MCF 10A (cell line): Measurements from ENCODE around the gene SLC26A8. TPM values are rescaled to one million over a fixed set of nuclear protein-coding genes. Genes with fewer than 3 reads are reported as not detected.

Experiments used
- BruUV-seq: library from RNA; stranded (reverse); fragments of 400-500 nt; replicated peaks from 2 replicates; lab custom pipeline; 2021; lab: Mats Ljungman, UMichigan
- CTCF ChIA-PET: fragments of 300-600 bp; sonication (Branson Sonifier 250); formaldehyde crosslinking; extraction: SDS; loops from one replicate; lab custom pipeline; 2021; ENCODE audit warnings: antibody characterized with exemption, inconsistent platforms; lab: Yijun Ruan, JAX
- POLR2A ChIA-PET: fragments of 300-600, 350-650 bp; sonication (Branson Sonifier 250); formaldehyde crosslinking; extraction: SDS; loops from one replicate; lab custom pipeline; 2020; ENCODE audit warnings: antibody characterized with exemption, inconsistent platforms; lab: Yijun Ruan, JAX
- DNase-seq: peaks from one replicate; pipeline ENCODE4 v3.0.0-alpha.2; 2018; ENCODE audit not compliant: unreplicated experiment
- H3K27ac Mint-ChIP-seq: one replicate; pipeline ENCODE4 v1.8.0; 2022; ENCODE audit warnings: mild to moderate bottlenecking, low read depth, mixed read lengths; ENCODE audit not compliant: unreplicated experiment
- H3K27me3 Mint-ChIP-seq: one replicate; pipeline ENCODE4 v1.8.0; 2022; ENCODE audit warnings: mixed read lengths; ENCODE audit not compliant: insufficient read depth, unreplicated experiment
- H3K36me3 Mint-ChIP-seq: one replicate; pipeline ENCODE4 v1.8.0; 2022; ENCODE audit warnings: mild to moderate bottlenecking, moderate library complexity, mixed read lengths; ENCODE audit not compliant: insufficient read depth, unreplicated experiment
- H3K4me1 Mint-ChIP-seq: one replicate; pipeline ENCODE4 v1.8.0; 2022; ENCODE audit warnings: mixed read lengths; ENCODE audit not compliant: insufficient read depth, unreplicated experiment
- H3K4me3 Mint-ChIP-seq: one replicate; pipeline ENCODE4 v1.8.0; 2022; ENCODE audit warnings: mild to moderate bottlenecking, moderate library complexity, mixed read lengths; ENCODE audit not compliant: unreplicated experiment
- H3K9me3 Mint-ChIP-seq: one replicate; pipeline ENCODE4 v1.8.0; 2022; ENCODE audit warnings: mixed read lengths; ENCODE audit not compliant: unreplicated experiment
- intact Hi-C: fragments of 100-400 bp; cut with micrococcal nuclease; formaldehyde crosslinking; loops from 2 replicates; pipeline ENCODE4 v1.14.1; 2022
- total RNA-seq: library from RNA; stranded (reverse); gene quantifications from 2 replicates; pipeline ENCODE4 v1.2.3, GENCODE V29; 2022
- TF ChIP-seq, protein P1 (sequence below): fragments of 200-600 bp; IDR thresholded peaks from one replicate; pipeline ENCODE4 v1.8.0; 2022; ENCODE audit warnings: antibody characterized with exemption, mild to moderate bottlenecking; ENCODE audit not compliant: unreplicated experiment

SLC26A8 gene
- total RNA-seq, 1 experiment from 2014 or later: not detected

DNA sequence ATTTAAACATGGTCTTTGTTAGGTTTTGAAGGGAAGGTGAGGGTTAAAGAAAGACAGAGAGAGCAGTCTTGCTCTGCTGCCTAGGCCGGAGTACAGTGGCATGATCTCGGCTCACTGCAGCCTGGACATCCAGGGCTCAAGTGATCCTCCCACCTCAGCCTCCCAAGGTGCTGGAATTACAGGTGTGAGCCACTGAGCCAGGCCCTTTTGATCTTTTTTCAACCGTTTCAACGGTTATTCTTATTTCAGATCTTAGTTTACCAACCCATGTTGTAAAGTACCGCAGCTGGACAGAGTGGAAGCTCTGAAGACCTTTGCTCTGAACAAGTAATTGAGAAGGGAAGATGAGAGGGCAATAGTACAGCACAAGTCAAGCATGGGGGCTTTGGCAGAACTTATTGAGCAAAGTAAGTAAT is 102.3 kb downstream of the SLC26A8 start:
- no peaks in the 10 kb centered on the region for H3K27me3 Mint-ChIP-seq
- ChIA-PET POLR2A (interaction anchor here (0.7 to 3.8 kb wide), 9 partner anchors 7 to 331 kb away, joined by 3 to 54 read pairs (median 5); partner anchors contain the start of gene MAPK14), CTCF (interaction anchor here (0.7 kb wide), 1 partner anchor 1327 kb away, joined by 3 read pairs; no protein-coding TSS in a partner anchor)
- intact Hi-C loops: no loop called here
- TF ChIP-seq, protein P1, sequence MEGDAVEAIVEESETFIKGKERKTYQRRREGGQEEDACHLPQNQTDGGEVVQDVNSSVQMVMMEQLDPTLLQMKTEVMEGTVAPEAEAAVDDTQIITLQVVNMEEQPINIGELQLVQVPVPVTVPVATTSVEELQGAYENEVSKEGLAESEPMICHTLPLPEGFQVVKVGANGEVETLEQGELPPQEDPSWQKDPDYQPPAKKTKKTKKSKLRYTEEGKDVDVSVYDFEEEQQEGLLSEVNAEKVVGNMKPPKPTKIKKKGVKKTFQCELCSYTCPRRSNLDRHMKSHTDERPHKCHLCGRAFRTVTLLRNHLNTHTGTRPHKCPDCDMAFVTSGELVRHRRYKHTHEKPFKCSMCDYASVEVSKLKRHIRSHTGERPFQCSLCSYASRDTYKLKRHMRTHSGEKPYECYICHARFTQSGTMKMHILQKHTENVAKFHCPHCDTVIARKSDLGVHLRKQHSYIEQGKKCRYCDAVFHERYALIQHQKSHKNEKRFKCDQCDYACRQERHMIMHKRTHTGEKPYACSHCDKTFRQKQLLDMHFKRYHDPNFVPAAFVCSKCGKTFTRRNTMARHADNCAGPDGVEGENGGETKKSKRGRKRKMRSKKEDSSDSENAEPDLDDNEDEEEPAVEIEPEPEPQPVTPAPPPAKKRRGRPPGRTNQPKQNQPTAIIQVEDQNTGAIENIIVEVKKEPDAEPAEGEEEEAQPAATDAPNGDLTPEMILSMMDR: no peak
- BruUV-seq: no TSS peak
- H3K4me3 Mint-ChIP-seq: peak overlapping the region; percentile 99
- peaks cover 10% of the 10 kb centered on the region for H3K36me3 Mint-ChIP-seq
- DNase-seq: no peak
- H3K4me1 Mint-ChIP-seq: peaks cover 27% of the 10 kb centered on the region
- no peak overlapping the region for H3K27ac Mint-ChIP-seq
- H3K9me3 Mint-ChIP-seq: no peaks in the 10 kb centered on the region

DNA sequence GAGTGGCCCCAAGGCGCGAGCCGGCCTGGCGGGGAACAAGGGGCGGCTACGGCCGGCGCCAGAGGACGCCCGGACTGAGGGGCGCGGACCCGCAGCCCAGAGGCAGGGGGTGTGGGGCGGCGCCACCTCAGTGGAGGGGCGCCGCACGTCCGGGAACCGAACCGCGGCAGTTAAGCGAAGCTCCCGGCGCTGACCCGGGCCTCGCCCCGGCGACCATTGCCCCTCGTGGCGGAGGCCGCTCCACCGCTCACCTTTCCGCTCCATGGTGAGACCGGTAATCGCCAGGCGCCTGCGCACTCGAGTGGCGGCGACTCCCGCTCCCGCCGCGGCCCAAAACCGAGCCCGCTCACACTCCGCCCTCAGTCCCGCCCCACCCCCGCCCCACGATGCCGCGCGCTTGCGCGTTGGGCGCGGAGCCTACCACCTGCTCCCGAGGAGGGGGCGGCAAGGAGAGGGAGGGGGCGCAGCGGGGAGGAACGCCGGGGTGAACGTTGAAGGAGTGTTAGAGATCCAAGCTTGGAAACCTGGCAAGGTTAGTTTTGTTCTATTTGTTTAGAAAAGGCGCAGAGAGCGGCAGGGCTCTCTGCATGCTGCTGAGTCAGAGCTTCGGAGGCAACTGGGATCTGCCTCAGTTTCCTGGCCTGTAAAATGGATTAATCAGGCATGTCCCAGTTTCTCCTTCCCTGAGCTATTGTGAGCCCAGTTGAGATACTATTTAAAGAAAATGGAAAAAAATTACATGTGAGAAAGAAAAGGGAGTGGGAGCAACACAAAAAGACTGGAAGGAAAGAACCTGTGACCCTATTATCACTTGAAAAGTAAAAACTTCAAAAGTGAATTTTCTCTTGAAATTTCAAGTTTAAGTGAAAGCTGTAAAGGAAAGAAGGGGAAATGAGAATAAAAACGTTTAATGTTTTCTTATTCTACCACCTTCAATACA is 103.4 kb downstream of the SLC26A8 start, which contains the start of gene SRPK1:
Gene SRPK1, minus strand, starts transcription at position 306 of the 940 bp plus-strand sequence. Its CDS starts 42 bp downstream, at position 264.
- CTCF ChIA-PET: interaction anchor here (1.0 to 1.2 kb wide), 2 partner anchors 37 to 108 kb away, joined by 3 read pairs; no protein-coding TSS in a partner anchor
- intact Hi-C loops: no loop called here
- H3K27me3 Mint-ChIP-seq: no peaks in the 10 kb centered on the region
- BruUV-seq: no TSS peak
- peak within 1 kb of the TSS; percentile 99 for H3K4me3 Mint-ChIP-seq
- peak; percentile 88 for DNase-seq
- no peaks in the 10 kb centered on the region for H3K9me3 Mint-ChIP-seq
- H3K36me3 Mint-ChIP-seq: peaks cover 21% of the 10 kb centered on the region
- POLR2A ChIA-PET: interaction anchor here (0.7 to 3.8 kb wide), 12 partner anchors 8 to 452 kb away, joined by 3 to 54 read pairs (median 4); partner anchors contain the start of gene MAPK14
- peak within 1 kb of the TSS; percentile 93 for H3K27ac Mint-ChIP-seq
- TF ChIP-seq, protein P1: no peak
- peaks cover 30% of the 10 kb centered on the region for H3K4me1 Mint-ChIP-seq

DNA sequence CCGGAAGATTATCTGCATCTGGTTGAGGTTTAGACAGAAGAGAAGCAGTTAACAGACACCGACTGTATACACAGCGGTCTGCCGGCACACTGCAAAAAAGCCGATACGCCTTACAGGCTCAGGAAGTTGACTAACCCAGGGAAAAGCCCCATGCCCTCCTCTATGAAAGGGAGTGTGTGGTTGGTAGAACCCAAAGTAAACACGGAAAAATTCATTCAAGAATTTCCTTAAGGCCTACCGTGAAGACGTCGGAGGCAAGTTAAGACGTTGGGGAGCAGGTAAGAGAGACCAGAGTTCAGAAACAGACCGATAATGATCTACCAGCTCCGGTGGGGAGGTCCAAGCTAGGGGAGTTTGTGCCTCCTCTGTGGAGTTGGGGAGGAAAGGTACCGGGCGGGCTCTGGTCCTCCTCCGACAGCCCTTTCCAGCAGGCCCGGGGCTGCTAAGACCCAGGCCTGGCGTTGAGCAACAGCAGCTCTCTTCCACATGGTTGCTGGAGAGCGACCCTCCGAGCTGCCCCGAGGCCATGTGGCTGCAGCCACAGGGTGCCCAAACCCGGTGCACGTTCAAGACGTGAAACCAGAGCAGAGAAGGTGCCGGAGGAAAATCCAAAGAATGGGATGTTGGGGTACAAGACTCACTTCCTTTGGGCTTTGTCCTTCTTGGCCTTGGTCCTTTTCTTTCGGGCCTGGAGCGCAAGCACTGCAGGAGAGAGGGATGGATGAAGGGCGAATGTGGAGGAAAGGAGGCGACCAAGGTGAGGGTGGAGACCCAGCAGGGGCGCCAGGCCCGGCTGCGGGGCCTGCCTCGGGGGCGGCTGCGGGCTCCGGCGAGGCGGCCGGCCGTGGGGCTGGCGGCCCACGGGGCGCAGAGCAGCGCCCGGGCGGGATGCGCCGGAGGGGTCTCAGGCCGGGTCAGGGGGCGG is 104.4 kb downstream of the SLC26A8 start:
- Mint-ChIP-seq H3K4me1 (peaks cover 30% of the 10 kb centered on the region), H3K27ac (peak overlapping the region; percentile 93), H3K27me3 (no peaks in the 10 kb centered on the region), H3K36me3 (peaks cover 27% of the 10 kb centered on the region), H3K9me3 (no peaks in the 10 kb centered on the region), H3K4me3 (peak overlapping the region; percentile 99)
- no TSS peak for BruUV-seq
- intact Hi-C loops: loop anchor here (2.0 to 10.0 kb wide), 2 partner anchors 109 to 175 kb away; no protein-coding TSS in a partner anchor
- POLR2A ChIA-PET: interaction anchor here (0.7 to 3.8 kb wide), 14 partner anchors 8 to 465 kb away, joined by 3 to 54 read pairs (median 4); partner anchors contain the start of gene MAPK14
- peak; percentile 78 for DNase-seq
- CTCF ChIA-PET: interaction anchor here (0.7 to 1.3 kb wide), 5 partner anchors 40 to 177 kb away, joined by 3 to 5 read pairs (median 3); partner anchors contain the start of gene MAPK14
- TF ChIP-seq, protein P1: no peak
